NCI-H510A treated with DMSO at 0.1 percent for 48 hours (cell line): ENCODE results near the gene CACFD1.
A peak's percentile ranks its signal among the peaks of the same experiment; 100 is the strongest.

ENCODE experiments used
- DNase-seq: peaks from one replicate; lab custom pipeline; 2025; lab: John Stamatoyannopoulos, UW

The CACFD1 gene

GRCh38 chr9:133499892-133500270, 40.1 kb downstream of the CACFD1 start:
- no peak for DNase-seq

- DNase-seq: no peak
Observed at GRCh38 chr9:133502112-133502511, 42.3 kb downstream of the CACFD1 start.

- no peak for DNase-seq
Observed at GRCh38 chr9:133505186-133505830, 45.5 kb downstream of the CACFD1 start.

GRCh38 chr9:133505901-133506652, 46.3 kb downstream of the CACFD1 start:
- no peak for DNase-seq

- DNase-seq: peak; percentile 17
Observed at GRCh38 chr9:133506653-133507038, 46.9 kb downstream of the CACFD1 start.

- no peak for DNase-seq
Observed at GRCh38 chr9:133507246-133507965, 47.6 kb downstream of the CACFD1 start.

GRCh38 chr9:133508046-133508445, 48.3 kb downstream of the CACFD1 start:
- DNase-seq: no peak

GRCh38 chr9:133509179-133510083, 49.7 kb downstream of the CACFD1 start:
- DNase-seq: peak; percentile 98

- no peak for DNase-seq
Observed at GRCh38 chr9:133510926-133511505, 51.2 kb downstream of the CACFD1 start.

GRCh38 chr9:133511607-133512006, 51.8 kb downstream of the CACFD1 start:
- DNase-seq: no peak

- DNase-seq: no peak
Observed at GRCh38 chr9:133512253-133513213, 52.8 kb downstream of the CACFD1 start.

GRCh38 chr9:133513214-133514100, 53.7 kb downstream of the CACFD1 start:
- peak; percentile 56 for DNase-seq

GRCh38 chr9:133514460-133515239, 54.9 kb downstream of the CACFD1 start:
- DNase-seq: peak; percentile 18

- DNase-seq: no peak
Observed at GRCh38 chr9:133515240-133515610, 55.4 kb downstream of the CACFD1 start.

- no peak for DNase-seq
Observed at GRCh38 chr9:133515615-133516255, 56.0 kb downstream of the CACFD1 start.

- no peak for DNase-seq
Observed at GRCh38 chr9:133516256-133516960, 56.6 kb downstream of the CACFD1 start.

GRCh38 chr9:133516961-133517350, 57.2 kb downstream of the CACFD1 start:
- DNase-seq: no peak

GRCh38 chr9:133517711-133518110, 57.9 kb downstream of the CACFD1 start:
- no peak for DNase-seq
